Ureter (tissue), 1 donor: ENCODE data around the gene NDUFV1. TPM values are rescaled to one million over a fixed set of nuclear protein-coding genes. Genes with fewer than 3 reads are reported as not detected.
"Not testable (repeated sequence)": the region's sequence is repeated elsewhere in the genome, so short reads cannot be mapped to it uniquely, and the experiment has no call there.

ENCODE experiments used
- DNase-seq: peaks from one replicate; pipeline ENCODE4 v3.0.0-alpha.2; 2020; ENCODE audit warnings: low spot score
- total RNA-seq: library from RNA; stranded (reverse); gene quantifications from one replicate; pipeline ENCODE4 v1.2.4, GENCODE V29; 2023
- donor health status: DM: yes; HTN: yes; CAD: no.

Gene NDUFV1
- total RNA-seq, 1 donor from 2014 or later: 199 TPM

DNA sequence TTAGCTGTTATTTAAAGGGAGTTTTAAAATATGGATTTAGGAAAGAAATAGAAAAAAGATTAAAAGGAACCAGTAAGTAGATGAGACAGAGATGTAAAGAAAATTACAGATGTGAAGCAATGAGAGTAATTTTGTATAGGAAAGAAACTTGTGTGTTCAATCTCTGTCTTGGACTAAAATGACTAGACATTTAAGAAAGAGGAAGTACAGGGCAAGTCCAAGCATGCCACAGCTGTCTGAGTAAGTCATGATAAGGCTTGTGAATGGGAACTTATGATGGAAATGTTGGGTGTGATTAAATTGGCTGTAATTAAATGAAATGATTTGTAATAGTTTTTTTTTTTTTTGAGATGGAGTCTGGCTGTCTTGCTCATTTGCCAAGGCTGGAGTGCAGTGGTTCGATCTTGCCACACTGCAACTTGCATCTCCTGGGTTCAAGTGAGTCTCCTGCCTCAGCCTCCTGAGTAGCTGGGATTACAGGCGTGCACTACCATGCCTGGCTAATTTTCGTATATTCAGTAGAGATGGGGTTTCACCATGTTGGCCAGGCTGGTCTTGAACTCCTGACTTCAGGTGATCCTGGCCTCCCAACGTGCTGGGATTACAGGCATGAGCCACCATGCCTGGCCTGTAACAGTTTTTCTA lies 49.7 kb downstream of the NDUFV1 start:
- no peak for DNase-seq

- DNase-seq: no peak
These were observed 50.6 kb downstream of the NDUFV1 start for GRCh38 chr11:67657300-67657699.

DNA sequence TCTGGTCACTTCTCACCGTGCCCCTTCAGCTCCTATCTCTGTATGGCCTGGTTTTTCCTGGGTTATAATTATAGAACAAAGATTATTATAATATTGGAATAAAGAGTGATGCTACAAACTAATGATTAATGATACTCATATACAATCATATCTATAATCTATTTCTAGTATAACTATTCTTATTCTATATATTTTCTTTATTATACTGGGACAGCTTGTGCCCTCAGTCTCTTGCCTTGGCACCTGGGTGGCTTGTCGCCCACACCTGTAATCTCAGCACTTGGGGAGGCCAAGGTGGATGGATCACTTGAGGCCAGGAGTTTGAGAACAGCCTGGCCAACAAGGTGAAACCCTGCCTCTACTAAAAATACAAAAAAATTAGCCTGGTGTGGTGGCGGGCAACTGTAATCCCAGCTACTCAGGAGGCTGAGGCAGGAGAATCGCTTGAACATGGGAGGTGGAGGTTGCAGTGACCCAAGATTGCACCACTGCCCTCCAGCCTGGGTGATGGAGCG lies 53.0 kb downstream of the NDUFV1 start:
- DNase-seq: not testable (repeated sequence)

- not testable (repeated sequence) for DNase-seq
These were observed 54.0 kb downstream of the NDUFV1 start for GRCh38 chr11:67660752-67661151.

Other genes starting within 250 kb of the NDUFV1 start
- 1.4 TPM for gene CLCF1, start 233.3 kb upstream of the NDUFV1 start, total RNA-seq
- 26.1 TPM for gene RAD9A, start 214.9 kb upstream of the NDUFV1 start, total RNA-seq
- gene PPP1CA, start 205.1 kb upstream of the NDUFV1 start, total RNA-seq: 124 TPM
- 3.6 TPM for gene TBC1D10C, start 202.9 kb upstream of the NDUFV1 start, total RNA-seq
- gene CARNS1, start 191.3 kb upstream of the NDUFV1 start, total RNA-seq: 1.3 TPM
- gene RPS6KB2, start 178.4 kb upstream of the NDUFV1 start, total RNA-seq: 44.8 TPM
- gene PTPRCAP, start 169.3 kb upstream of the NDUFV1 start, total RNA-seq: 6.4 TPM
- 101 TPM for gene CORO1B, start 163.5 kb upstream of the NDUFV1 start, total RNA-seq
- not detected for gene GPR152, start 154.2 kb upstream of the NDUFV1 start, total RNA-seq
- 2.8 TPM for gene CABP4, start 151.6 kb upstream of the NDUFV1 start, total RNA-seq
- 134 TPM for gene TMEM134, start 137.7 kb upstream of the NDUFV1 start, total RNA-seq
- 46.8 TPM for gene AIP, start 123.9 kb upstream of the NDUFV1 start, total RNA-seq
- gene PITPNM1, start 101.6 kb upstream of the NDUFV1 start, total RNA-seq: 41.2 TPM
- gene CDK2AP2, start 98.8 kb upstream of the NDUFV1 start, total RNA-seq: 40.5 TPM
- not detected for gene CABP2, start 83.5 kb upstream of the NDUFV1 start, total RNA-seq
- 771 TPM for gene GSTP1, start 23.1 kb upstream of the NDUFV1 start, total RNA-seq
- gene NUDT8, start 23.0 kb downstream of the NDUFV1 start, total RNA-seq: 6.9 TPM
- gene TBX10, start 32.8 kb downstream of the NDUFV1 start, total RNA-seq: not detected
- 0.29 TPM for gene ACY3, start 43.8 kb downstream of the NDUFV1 start, total RNA-seq
- 85.9 TPM for gene ALDH3B2, start 67.7 kb downstream of the NDUFV1 start, total RNA-seq